ENCODE measurements around the gene DACH1. TPM values are rescaled to one million over a fixed set of nuclear protein-coding genes. Genes with fewer than 3 reads are reported as not detected.

The DACH1 gene
- polyA plus RNA-seq, 3 donors: 0.03 to 0.69 (median 0.26) TPM

GRCh38 chr13:71773531-71773930, 93.5 kb downstream of the DACH1 start:
- H3K36me3 Mint-ChIP-seq: no peaks in the 10 kb centered on the region
- H3K9me3 ChIP-seq (replicated peaks in 1 of 2; ENCODE audit: control insufficient read depth in 1 of 2, insufficient read depth in 1 of 2, low read length in 2 of 2): no peaks in the 10 kb centered on the region
- intact Hi-C loops (cut with micrococcal nuclease): no loop called here
- no peaks in the 10 kb centered on the region for H3K27me3 Mint-ChIP-seq (ENCODE audit: low read depth in 3 of 3)
- peaks cover 13% of the 10 kb centered on the region for H3K4me1 Mint-ChIP-seq
- no peaks in the 10 kb centered on the region for H4K20me1 ChIP-seq (ENCODE audit: insufficient read depth, low read length)
- peaks cover 3 to 13% of the 10 kb centered on the region in 2 donors for H3K4me1 ChIP-seq (ENCODE audit: control insufficient read depth in 1 of 2, insufficient read depth in 2 of 2, low read length in 2 of 2)
- no peaks in the 10 kb centered on the region for H3K27me3 ChIP-seq (ENCODE audit: control insufficient read depth in 2 of 2, insufficient read depth in 2 of 2, low read length in 2 of 2)
- H2AFZ ChIP-seq (ENCODE audit: insufficient read depth, low read depth, low read length, poor library complexity, severe bottlenecking): no peak overlapping the region
- WGBS (ENCODE audit: insufficient coverage): no CpG with 5 or more reads among the region's 4 CpGs
- H3K4me3 Mint-ChIP-seq: no peak overlapping the region
- H3K9me3 Mint-ChIP-seq: no peaks in the 10 kb centered on the region
- no peak overlapping the region for H3K4me2 ChIP-seq (replicated peaks; ENCODE audit: extremely low read depth, low read length, poor library complexity, severe bottlenecking)
- DNase-seq: no peak
- no peaks in the 10 kb centered on the region for H3K36me3 ChIP-seq (replicated peaks in 1 of 2; ENCODE audit: control insufficient read depth in 1 of 2, insufficient read depth in 2 of 2, low read length in 2 of 2)
- TF ChIP-seq, protein P1, sequence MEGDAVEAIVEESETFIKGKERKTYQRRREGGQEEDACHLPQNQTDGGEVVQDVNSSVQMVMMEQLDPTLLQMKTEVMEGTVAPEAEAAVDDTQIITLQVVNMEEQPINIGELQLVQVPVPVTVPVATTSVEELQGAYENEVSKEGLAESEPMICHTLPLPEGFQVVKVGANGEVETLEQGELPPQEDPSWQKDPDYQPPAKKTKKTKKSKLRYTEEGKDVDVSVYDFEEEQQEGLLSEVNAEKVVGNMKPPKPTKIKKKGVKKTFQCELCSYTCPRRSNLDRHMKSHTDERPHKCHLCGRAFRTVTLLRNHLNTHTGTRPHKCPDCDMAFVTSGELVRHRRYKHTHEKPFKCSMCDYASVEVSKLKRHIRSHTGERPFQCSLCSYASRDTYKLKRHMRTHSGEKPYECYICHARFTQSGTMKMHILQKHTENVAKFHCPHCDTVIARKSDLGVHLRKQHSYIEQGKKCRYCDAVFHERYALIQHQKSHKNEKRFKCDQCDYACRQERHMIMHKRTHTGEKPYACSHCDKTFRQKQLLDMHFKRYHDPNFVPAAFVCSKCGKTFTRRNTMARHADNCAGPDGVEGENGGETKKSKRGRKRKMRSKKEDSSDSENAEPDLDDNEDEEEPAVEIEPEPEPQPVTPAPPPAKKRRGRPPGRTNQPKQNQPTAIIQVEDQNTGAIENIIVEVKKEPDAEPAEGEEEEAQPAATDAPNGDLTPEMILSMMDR (IDR thresholded peaks at IDR 0.05): no peak
- H3K27ac Mint-ChIP-seq: no peak overlapping the region
- no peak overlapping the region for H3K9ac ChIP-seq (ENCODE audit: insufficient read depth, low read length, poor library complexity, severe bottlenecking)
- H3K79me2 ChIP-seq (ENCODE audit: insufficient read depth, low read length): no peaks in the 10 kb centered on the region
- no peak overlapping the region for H3K27ac ChIP-seq (ENCODE audit: low read depth in 1 of 2, low read length in 2 of 2)
- no peak overlapping the region for H3K4me3 ChIP-seq (replicated peaks in 1 of 3; ENCODE audit: low read depth in 2 of 3, low read length in 3 of 3)

DNA sequence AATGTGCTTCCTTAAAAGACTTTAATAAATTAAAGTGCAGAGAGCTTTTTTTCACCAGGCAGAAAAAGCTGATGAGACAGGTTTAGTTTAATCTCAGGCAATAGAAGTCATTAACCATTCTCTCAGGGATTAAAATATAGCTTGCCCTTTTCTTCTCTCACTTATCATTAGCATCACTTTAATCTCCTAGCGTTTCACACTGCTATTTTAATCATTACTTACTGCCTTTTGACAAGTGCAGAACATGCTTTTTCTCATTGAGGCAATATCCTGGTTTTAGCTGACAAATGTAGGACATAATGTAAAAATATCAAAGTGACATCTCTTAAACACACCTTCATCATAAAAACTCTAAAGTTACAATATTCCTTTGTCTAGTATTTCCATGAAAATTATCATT, 94.6 kb downstream of the DACH1 start:
- DNase-seq: no peak
- TF ChIP-seq, protein P1 (IDR thresholded peaks at IDR 0.05): no peak
- Histone ChIP-seq H3K9me3 (replicated peaks in 1 of 2; ENCODE audit: control insufficient read depth in 1 of 2, insufficient read depth in 1 of 2, low read length in 2 of 2) (no peaks in the 10 kb centered on the region), H3K9ac (ENCODE audit: insufficient read depth, low read length, poor library complexity, severe bottlenecking) (no peak overlapping the region), H3K4me3 (replicated peaks in 1 of 3; ENCODE audit: low read depth in 2 of 3, low read length in 3 of 3) (no peak overlapping the region), H3K4me2 (replicated peaks; ENCODE audit: extremely low read depth, low read length, poor library complexity, severe bottlenecking) (no peak overlapping the region), H3K36me3 (replicated peaks in 1 of 2; ENCODE audit: control insufficient read depth in 1 of 2, insufficient read depth in 2 of 2, low read length in 2 of 2) (no peaks in the 10 kb centered on the region), H3K4me1 (ENCODE audit: control insufficient read depth in 1 of 2, insufficient read depth in 2 of 2, low read length in 2 of 2) (peaks cover 3 to 13% of the 10 kb centered on the region in 2 donors), H3K27me3 (ENCODE audit: control insufficient read depth in 2 of 2, insufficient read depth in 2 of 2, low read length in 2 of 2) (no peaks in the 10 kb centered on the region), H2AFZ (ENCODE audit: insufficient read depth, low read depth, low read length, poor library complexity, severe bottlenecking) (no peak overlapping the region), H3K79me2 (ENCODE audit: insufficient read depth, low read length) (no peaks in the 10 kb centered on the region), H3K27ac (ENCODE audit: low read depth in 1 of 2, low read length in 2 of 2) (no peak overlapping the region), H4K20me1 (ENCODE audit: insufficient read depth, low read length) (no peaks in the 10 kb centered on the region)
- intact Hi-C loops (cut with micrococcal nuclease): no loop called here
- Mint-ChIP-seq H3K9me3 (no peaks in the 10 kb centered on the region), H3K27ac (no peak overlapping the region), H3K36me3 (no peaks in the 10 kb centered on the region), H3K4me1 (peaks cover 13% of the 10 kb centered on the region), H3K4me3 (no peak overlapping the region), H3K27me3 (ENCODE audit: low read depth in 3 of 3) (no peaks in the 10 kb centered on the region)
- WGBS (ENCODE audit: insufficient coverage): no CpG with 5 or more reads among the region's 1 CpG

All from CD14-positive monocyte (primary cell).